ENCODE data around the gene ZNF608.

The ZNF608 gene

GRCh38 chr5:124737651-124738050 is 8.8 kb downstream of the ZNF608 start:
- DNase-seq = no peak

- no peak for DNase-seq
These were observed 9.6 kb downstream of the ZNF608 start for GRCh38 chr5:124736805-124737188.

- no peak for DNase-seq
These were observed 10.2 kb downstream of the ZNF608 start for GRCh38 chr5:124736082-124736804.

GRCh38 chr5:124735169-124735858 is 11.1 kb downstream of the ZNF608 start:
- DNase-seq = peak; percentile 84

GRCh38 chr5:124734574-124735168 is 11.8 kb downstream of the ZNF608 start:
- no peak for DNase-seq

GRCh38 chr5:124733329-124733650 is 13.1 kb downstream of the ZNF608 start:
- no peak for DNase-seq

- no peak for DNase-seq
These were observed 13.8 kb downstream of the ZNF608 start for GRCh38 chr5:124732428-124733328.

- no peak for DNase-seq
These were observed 16.1 kb downstream of the ZNF608 start for GRCh38 chr5:124730381-124730780.

GRCh38 chr5:124729720-124730359 is 16.6 kb downstream of the ZNF608 start:
- no peak for DNase-seq

GRCh38 chr5:124728968-124729332 is 17.5 kb downstream of the ZNF608 start:
- no peak for DNase-seq

- no peak for DNase-seq
These were observed 18.0 kb downstream of the ZNF608 start for GRCh38 chr5:124728331-124728967.

GRCh38 chr5:124726631-124727362 is 19.6 kb downstream of the ZNF608 start:
- DNase-seq = no peak

GRCh38 chr5:124725622-124726258 is 20.7 kb downstream of the ZNF608 start:
- DNase-seq = no peak

- DNase-seq = no peak
These were observed 21.4 kb downstream of the ZNF608 start for GRCh38 chr5:124725040-124725434.

GRCh38 chr5:124724357-124725039 is 21.9 kb downstream of the ZNF608 start:
- no peak for DNase-seq

GRCh38 chr5:124721229-124721735 is 25.2 kb downstream of the ZNF608 start:
- no peak for DNase-seq

- no peak for DNase-seq
These were observed 25.8 kb downstream of the ZNF608 start for GRCh38 chr5:124720593-124720992.

GRCh38 chr5:124719113-124719967 is 27.1 kb downstream of the ZNF608 start:
- no peak for DNase-seq

GRCh38 chr5:124718380-124718789 is 28.1 kb downstream of the ZNF608 start:
- peak; percentile 52 for DNase-seq

All from NCI-H1694 (cell line).